ENCODE data around the gene IGFN1. TPM values are rescaled to one million over a fixed set of nuclear protein-coding genes. Genes with fewer than 3 reads are reported as not detected.

The IGFN1 gene
- total RNA-seq, 2 donors from 2014 or later = not detected

DNA sequence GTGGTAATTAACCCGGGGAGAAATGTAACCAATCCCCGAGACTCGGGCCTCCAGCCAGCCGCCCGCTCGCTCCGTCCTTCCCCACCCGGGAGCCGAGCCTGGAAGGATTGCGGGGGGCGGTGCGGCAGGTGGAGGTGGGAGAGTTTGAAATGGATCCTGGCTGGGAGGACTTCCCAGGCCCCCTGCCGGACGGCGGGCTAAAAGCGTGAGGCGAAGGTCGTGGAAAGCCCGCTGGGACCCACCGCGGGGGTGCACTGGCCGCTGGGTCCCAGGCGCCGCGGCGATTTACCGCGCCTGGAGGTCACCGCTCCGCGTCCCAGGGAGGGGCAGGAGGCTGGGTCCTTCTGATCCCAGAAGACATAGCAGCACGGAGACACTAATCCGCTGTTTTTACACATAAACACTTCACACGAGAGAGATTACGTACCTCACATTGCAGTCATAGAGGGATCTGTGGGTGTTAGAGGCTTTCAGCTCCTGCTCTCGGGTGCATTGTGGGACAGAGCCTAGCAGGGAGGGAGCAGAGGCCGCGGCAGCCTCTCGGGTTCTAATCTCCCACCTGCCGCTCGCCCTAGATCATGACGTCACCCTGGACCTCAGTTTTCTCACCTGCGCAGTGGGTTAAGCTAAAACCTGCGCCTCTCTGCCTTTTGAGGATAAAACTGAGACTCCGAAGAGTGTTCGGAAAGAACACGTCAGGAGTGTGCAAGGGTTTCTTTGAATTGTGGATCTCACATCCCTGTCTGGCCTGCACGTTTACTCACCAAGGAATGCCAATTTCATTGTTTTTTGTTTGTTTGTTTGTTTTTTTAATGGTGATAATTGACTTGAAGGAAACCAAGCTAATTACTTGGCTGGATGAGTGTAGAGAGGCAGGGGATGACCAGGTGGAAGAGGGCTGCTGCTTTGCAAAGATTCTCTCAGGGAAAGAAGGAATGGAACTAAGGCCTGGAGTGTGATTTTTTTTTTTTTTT, 19.3 kb upstream of the IGFN1 start:
- no peaks in the 10 kb centered on the region for H3K9me3 ChIP-seq
- H3K4me1 ChIP-seq (ENCODE audit: control insufficient read depth in 1 of 2, low read depth in 2 of 2) = no peaks in the 10 kb centered on the region
- ATAC-seq (ENCODE audit: insufficient number of reproducible peaks, low FRiP score, low read depth) (peak; percentile 47), DNase-seq (ENCODE audit: low spot score) (no peak)
- H3K36me3 ChIP-seq = no peaks in the 10 kb centered on the region
- H3K4me3 ChIP-seq = peak overlapping the region; percentile 98
- peak overlapping the region; percentile 71 to 77 for H3K27ac ChIP-seq
- TF ChIP-seq, protein P1, sequence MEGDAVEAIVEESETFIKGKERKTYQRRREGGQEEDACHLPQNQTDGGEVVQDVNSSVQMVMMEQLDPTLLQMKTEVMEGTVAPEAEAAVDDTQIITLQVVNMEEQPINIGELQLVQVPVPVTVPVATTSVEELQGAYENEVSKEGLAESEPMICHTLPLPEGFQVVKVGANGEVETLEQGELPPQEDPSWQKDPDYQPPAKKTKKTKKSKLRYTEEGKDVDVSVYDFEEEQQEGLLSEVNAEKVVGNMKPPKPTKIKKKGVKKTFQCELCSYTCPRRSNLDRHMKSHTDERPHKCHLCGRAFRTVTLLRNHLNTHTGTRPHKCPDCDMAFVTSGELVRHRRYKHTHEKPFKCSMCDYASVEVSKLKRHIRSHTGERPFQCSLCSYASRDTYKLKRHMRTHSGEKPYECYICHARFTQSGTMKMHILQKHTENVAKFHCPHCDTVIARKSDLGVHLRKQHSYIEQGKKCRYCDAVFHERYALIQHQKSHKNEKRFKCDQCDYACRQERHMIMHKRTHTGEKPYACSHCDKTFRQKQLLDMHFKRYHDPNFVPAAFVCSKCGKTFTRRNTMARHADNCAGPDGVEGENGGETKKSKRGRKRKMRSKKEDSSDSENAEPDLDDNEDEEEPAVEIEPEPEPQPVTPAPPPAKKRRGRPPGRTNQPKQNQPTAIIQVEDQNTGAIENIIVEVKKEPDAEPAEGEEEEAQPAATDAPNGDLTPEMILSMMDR (IDR thresholded peaks at IDR 0.05) = peak; percentile 48
- H3K27me3 ChIP-seq (replicated peaks; ENCODE audit: insufficient read depth) = no peaks in the 10 kb centered on the region

DNA sequence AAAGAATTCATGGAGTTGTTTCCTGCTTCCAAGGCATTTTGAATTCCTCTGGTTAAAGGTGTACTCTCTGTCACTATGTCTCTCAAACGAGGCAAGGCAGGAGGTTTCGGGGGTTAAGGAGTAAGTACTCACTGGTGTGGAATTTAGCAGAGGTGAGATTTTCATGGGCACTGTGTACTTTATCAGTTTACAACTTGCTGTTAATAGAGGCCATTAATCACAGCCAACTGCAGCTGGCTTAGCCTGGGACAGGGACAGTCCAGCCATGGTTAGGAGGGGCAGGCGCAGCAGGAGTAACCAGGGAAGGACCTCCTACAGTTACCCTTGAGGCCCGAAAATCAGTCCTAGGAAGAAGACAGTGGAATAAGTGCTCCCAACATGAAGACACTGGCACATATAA, 18.3 kb upstream of the IGFN1 start:
- TF ChIP-seq, protein P1 (IDR thresholded peaks at IDR 0.05) = no peak
- no peaks in the 10 kb centered on the region for H3K9me3 ChIP-seq
- H3K27me3 ChIP-seq (replicated peaks; ENCODE audit: insufficient read depth) = no peaks in the 10 kb centered on the region
- no peak overlapping the region for H3K4me3 ChIP-seq
- H3K36me3 ChIP-seq = no peaks in the 10 kb centered on the region
- H3K27ac ChIP-seq = no peak overlapping the region
- ATAC-seq (ENCODE audit: insufficient number of reproducible peaks, low FRiP score, low read depth) (no peak), DNase-seq (ENCODE audit: low spot score) (no peak)
- H3K4me1 ChIP-seq (ENCODE audit: control insufficient read depth in 1 of 2, low read depth in 2 of 2) = no peaks in the 10 kb centered on the region

DNA sequence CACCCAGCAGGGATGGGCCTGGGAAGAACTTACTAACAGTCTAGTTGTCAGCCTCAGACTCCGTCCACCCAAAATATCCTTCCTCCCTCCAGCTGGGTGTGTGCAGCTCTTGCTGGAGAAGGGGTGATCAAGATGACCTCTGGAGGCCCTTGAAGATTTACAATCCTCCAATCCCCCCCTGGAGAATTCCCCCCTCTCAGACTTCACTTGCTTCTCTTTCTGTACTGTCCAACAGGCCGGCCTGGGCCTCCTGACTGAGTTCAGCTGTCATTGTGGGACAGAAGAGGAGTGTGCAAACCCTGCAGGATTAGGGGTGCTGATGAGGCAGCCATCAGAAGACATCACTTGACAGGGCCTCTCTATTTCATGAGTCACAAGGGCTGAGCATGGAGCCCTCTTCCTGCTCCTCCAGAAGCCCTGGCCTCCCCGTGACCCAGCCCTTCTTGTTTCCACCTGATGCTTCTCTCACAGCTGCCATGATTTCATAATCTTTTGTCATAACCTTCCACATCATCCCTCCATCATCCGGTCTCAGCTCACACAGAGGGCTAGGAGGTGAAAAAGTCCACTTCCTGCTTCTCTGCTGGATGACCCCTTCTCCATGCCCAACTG, 17.5 kb upstream of the IGFN1 start:
- H3K27me3 ChIP-seq (replicated peaks; ENCODE audit: insufficient read depth) = no peaks in the 10 kb centered on the region

DNA sequence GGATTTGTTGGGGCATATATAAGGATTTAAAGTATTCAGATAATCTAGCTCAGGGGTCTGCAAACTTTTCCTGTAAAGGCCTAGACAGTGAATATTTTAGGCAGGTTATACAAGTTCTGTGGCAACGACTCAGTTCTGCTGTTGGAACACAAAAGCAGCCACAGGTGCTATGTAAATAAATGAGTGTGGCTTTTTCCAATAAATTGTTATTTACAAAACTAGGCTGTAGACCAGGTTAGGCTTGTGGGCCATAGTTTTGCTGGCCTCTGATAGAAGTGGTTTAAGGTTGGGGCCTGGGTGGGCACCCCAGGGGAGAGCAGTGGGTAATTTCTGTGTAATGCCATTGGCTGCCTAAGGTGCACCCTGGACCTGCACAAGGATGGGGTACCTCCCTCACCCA, 16.9 kb upstream of the IGFN1 start:
- Histone ChIP-seq H3K27ac (no peak overlapping the region), H3K4me3 (no peak overlapping the region), H3K9me3 (no peaks in the 10 kb centered on the region), H3K27me3 (replicated peaks; ENCODE audit: insufficient read depth) (no peaks in the 10 kb centered on the region), H3K4me1 (ENCODE audit: control insufficient read depth in 1 of 2, low read depth in 2 of 2) (no peaks in the 10 kb centered on the region), H3K36me3 (no peaks in the 10 kb centered on the region)
- ATAC-seq (ENCODE audit: insufficient number of reproducible peaks, low FRiP score, low read depth) (no peak), DNase-seq (ENCODE audit: low spot score) (no peak)
- TF ChIP-seq, protein P1 (IDR thresholded peaks at IDR 0.05) = no peak

More for the DNA sequence above, 17.5 kb upstream of the IGFN1 start:
- no peaks in the 10 kb centered on the region for H3K9me3 ChIP-seq
- no peaks in the 10 kb centered on the region for H3K36me3 ChIP-seq
- H3K27ac ChIP-seq = no peak overlapping the region
- TF ChIP-seq, protein P1 (IDR thresholded peaks at IDR 0.05) = no peak
- ATAC-seq (ENCODE audit: insufficient number of reproducible peaks, low FRiP score, low read depth) (no peak), DNase-seq (ENCODE audit: low spot score) (no peak)
- no peak overlapping the region for H3K4me3 ChIP-seq
- no peaks in the 10 kb centered on the region for H3K4me1 ChIP-seq (ENCODE audit: control insufficient read depth in 1 of 2, low read depth in 2 of 2)

DNA sequence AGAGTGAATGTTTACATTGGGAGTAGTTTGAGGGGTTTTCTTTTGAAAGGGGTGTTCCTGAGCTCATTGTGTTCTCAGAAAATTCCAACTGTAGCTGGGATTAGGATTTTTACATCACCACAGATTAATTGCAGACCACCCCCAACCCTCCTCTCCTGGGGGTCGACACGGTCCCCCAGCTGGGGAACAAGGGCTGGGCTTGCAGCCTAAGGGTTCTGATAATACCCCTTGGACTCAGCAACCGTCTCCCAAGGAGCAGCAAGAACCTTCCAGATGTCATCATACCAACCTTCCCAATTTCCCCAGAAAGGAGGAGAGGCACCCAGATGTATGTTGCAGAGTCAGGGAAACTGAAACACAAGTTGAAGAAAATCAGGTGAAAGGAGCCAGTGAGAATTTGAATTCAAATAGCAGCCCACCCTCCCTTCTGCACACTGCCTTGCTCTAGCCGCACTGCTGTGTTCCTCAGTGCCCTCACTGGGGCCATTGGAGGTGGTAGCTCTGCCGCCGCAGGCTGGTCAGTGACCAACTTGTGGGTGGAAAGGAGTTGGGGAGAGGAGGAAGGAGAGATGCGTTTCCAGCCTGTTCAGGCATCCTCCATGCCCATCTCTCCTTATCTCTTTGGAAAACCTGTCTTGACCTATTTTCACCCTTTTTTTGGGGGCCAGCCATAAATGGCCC, 14.7 kb upstream of the IGFN1 start:
- TF ChIP-seq, protein P1 (IDR thresholded peaks at IDR 0.05) = no peak
- Histone ChIP-seq H3K36me3 (no peaks in the 10 kb centered on the region), H3K27me3 (replicated peaks; ENCODE audit: insufficient read depth) (no peaks in the 10 kb centered on the region), H3K4me3 (no peak overlapping the region), H3K27ac (no peak overlapping the region), H3K4me1 (ENCODE audit: control insufficient read depth in 1 of 2, low read depth in 2 of 2) (no peaks in the 10 kb centered on the region), H3K9me3 (no peaks in the 10 kb centered on the region)
- DNase-seq (ENCODE audit: low spot score) = no peak
- ATAC-seq (ENCODE audit: insufficient number of reproducible peaks, low FRiP score, low read depth) = no peak
